Mesothelial cell of epicardium (in vitro differentiated cells): ENCODE results near the gene NCKAP1. TPM values are rescaled to one million over a fixed set of nuclear protein-coding genes. Genes with fewer than 3 reads are reported as not detected.

ENCODE experiments used
- DNase-seq, 2 experiments: peaks; one replicate each; pipeline ENCODE4 v3.0.0; 2021; ENCODE audit warnings: low spot score in 2 of 2; ENCODE audit not compliant: unreplicated experiment in 2 of 2
- H3K27ac Mint-ChIP-seq: 2 replicates; pipeline ENCODE4 v1.8.0; 2021; ENCODE audit warnings: mixed read lengths
- H3K27me3 Mint-ChIP-seq: 2 replicates; pipeline ENCODE4 v1.8.0; 2021; ENCODE audit warnings: low read depth, mixed read lengths
- H3K36me3 Mint-ChIP-seq: 2 replicates; pipeline ENCODE4 v1.8.0; 2021; ENCODE audit warnings: mixed read lengths
- H3K4me1 Mint-ChIP-seq: 2 replicates; pipeline ENCODE4 v1.8.0; 2021; ENCODE audit warnings: mixed read lengths
- H3K4me3 Mint-ChIP-seq: 2 replicates; pipeline ENCODE4 v1.8.0; 2021; ENCODE audit warnings: mild to moderate bottlenecking, moderate library complexity, mixed read lengths
- H3K9me3 Mint-ChIP-seq: 2 replicates; pipeline ENCODE4 v1.8.0; 2021; ENCODE audit warnings: mixed read lengths
- total RNA-seq: library from RNA; stranded (reverse); gene quantifications from 3 replicates; pipeline ENCODE4 v1.2.1, GENCODE V29; 2021
- TF ChIP-seq, protein P1 (sequence below): fragments of 200-600 bp; sonication (generic); IDR thresholded peaks from one replicate; pipeline ENCODE4 v1.5.0; 2021; ENCODE audit warnings: antibody characterized with exemption; ENCODE audit not compliant: unreplicated experiment

NCKAP1 gene
- total RNA-seq, 1 donor from 2014 or later: 104 TPM

DNA sequence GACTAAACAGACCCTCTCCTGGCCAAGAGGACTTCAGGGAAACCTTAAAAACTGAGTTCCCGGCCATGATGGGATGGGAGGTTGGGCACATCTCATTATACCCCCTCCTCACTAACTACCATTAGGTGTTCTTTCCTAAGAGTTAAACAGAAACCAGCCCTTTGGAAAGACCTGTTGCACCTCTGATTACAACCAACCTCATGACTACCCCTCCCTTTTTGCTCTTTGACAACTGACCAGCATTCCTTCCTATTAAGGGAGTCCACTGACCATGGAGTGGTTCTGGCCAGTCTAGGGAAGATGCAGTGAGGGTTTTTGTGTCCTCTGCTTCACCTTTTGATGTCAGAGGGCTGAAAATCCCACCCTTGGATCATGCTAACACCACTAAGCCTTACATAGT, 127.3 kb downstream of the NCKAP1 start:
- H3K9me3 Mint-ChIP-seq: peaks cover 10% of the 10 kb centered on the region
- H3K36me3 Mint-ChIP-seq: peaks cover 43% of the 10 kb centered on the region
- no peak for DNase-seq
- TF ChIP-seq, protein P1, sequence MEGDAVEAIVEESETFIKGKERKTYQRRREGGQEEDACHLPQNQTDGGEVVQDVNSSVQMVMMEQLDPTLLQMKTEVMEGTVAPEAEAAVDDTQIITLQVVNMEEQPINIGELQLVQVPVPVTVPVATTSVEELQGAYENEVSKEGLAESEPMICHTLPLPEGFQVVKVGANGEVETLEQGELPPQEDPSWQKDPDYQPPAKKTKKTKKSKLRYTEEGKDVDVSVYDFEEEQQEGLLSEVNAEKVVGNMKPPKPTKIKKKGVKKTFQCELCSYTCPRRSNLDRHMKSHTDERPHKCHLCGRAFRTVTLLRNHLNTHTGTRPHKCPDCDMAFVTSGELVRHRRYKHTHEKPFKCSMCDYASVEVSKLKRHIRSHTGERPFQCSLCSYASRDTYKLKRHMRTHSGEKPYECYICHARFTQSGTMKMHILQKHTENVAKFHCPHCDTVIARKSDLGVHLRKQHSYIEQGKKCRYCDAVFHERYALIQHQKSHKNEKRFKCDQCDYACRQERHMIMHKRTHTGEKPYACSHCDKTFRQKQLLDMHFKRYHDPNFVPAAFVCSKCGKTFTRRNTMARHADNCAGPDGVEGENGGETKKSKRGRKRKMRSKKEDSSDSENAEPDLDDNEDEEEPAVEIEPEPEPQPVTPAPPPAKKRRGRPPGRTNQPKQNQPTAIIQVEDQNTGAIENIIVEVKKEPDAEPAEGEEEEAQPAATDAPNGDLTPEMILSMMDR: no peak
- H3K4me3 Mint-ChIP-seq: no peak overlapping the region
- H3K4me1 Mint-ChIP-seq: peaks cover 18% of the 10 kb centered on the region
- H3K27ac Mint-ChIP-seq: no peak overlapping the region
- H3K27me3 Mint-ChIP-seq: no peaks in the 10 kb centered on the region

DNA sequence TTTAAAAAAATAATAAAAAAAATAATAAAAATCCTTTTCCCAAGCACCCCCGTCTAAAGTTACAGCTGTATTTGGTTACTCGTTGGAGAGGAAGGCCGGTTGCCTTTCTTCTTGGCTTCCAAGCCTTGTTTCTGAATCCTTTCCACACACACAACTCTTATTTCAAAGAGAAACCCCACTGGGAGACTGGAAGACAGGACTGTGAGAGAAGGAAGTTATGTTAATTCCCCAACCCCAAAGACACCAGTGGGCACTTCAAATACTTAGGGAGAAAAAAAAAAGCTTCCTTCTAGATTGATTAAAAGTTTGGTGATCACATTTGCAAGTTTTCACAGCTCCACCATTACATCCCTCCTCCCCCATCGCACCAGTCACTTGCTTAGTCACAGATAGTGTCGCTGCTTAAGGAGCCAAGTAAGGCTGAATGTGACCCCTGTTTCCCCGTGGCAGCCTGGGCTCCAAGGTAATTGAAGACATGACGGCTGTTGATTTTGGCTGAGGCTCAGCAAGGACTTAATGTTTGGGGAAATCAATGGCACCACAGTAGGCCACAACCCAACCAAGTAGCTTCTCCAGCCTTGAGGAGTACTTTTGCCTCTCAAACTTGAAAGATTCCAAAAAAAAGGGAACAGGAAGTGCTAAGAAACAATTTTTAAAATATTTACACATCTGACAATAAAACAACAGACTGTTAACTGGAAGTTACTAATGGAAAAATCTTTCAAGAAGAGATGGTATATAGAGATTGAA, 131.0 kb downstream of the NCKAP1 start:
- Mint-ChIP-seq H3K36me3 (peaks cover 38% of the 10 kb centered on the region), H3K4me3 (no peak overlapping the region), H3K9me3 (peaks cover 10% of the 10 kb centered on the region), H3K27me3 (no peaks in the 10 kb centered on the region), H3K27ac (no peak overlapping the region), H3K4me1 (no peaks in the 10 kb centered on the region)
- TF ChIP-seq, protein P1: no peak
- DNase-seq: no peak

DNA sequence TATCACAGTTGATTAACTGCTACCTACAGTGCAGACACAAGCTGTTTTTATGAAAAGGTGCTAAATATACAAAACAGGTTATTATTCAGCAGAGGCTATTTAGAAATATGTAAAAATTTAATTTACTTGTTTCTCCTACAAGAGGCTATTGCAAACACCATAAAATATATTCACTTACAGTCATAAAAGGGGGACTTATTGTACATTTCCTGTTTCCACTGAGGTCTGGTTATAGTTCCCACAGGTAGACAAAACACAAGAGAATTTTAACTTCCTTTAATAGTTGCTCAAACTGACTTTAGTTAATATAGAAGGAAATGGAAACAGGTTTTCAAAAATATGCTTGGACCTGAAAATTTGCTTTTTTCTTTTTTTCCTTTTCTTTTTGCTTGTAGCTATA, 131.8 kb downstream of the NCKAP1 start:
- no peak overlapping the region for H3K4me3 Mint-ChIP-seq
- peaks cover 10% of the 10 kb centered on the region for H3K9me3 Mint-ChIP-seq
- H3K27me3 Mint-ChIP-seq: no peaks in the 10 kb centered on the region
- no peak overlapping the region for H3K27ac Mint-ChIP-seq
- DNase-seq: no peak
- TF ChIP-seq, protein P1: no peak
- peaks cover 38% of the 10 kb centered on the region for H3K36me3 Mint-ChIP-seq
- H3K4me1 Mint-ChIP-seq: no peaks in the 10 kb centered on the region

GRCh38 chr2:182904844-182905243, 133.4 kb downstream of the NCKAP1 start:
- H3K9me3 Mint-ChIP-seq: peaks cover 10% of the 10 kb centered on the region
- H3K36me3 Mint-ChIP-seq: peaks cover 26% of the 10 kb centered on the region
- H3K4me3 Mint-ChIP-seq: no peak overlapping the region
- no peaks in the 10 kb centered on the region for H3K27me3 Mint-ChIP-seq
- DNase-seq: no peak
- no peak overlapping the region for H3K27ac Mint-ChIP-seq
- no peaks in the 10 kb centered on the region for H3K4me1 Mint-ChIP-seq
- TF ChIP-seq, protein P1: no peak

DNA sequence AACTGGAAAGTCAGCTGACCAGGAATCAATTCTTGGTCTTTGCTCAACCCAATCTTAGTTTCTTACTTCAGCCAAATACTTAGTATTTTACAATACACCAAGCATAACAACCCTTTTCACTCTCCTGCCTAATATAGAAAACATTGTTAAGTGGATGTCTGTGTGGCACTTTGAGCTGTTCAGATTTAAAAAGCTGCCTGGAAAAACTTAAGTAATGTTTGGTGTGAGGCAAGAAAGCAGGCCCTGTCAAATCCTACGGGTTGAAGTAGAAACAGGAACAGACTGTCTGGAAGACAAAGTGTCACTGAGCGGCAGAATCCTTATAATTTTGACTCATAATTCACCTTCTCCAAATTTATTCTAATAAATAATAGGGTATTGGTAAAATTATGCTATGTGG, 134.7 kb downstream of the NCKAP1 start:
- Mint-ChIP-seq H3K4me1 (no peaks in the 10 kb centered on the region), H3K36me3 (peaks cover 14% of the 10 kb centered on the region), H3K9me3 (peaks cover 3% of the 10 kb centered on the region), H3K4me3 (no peak overlapping the region), H3K27me3 (no peaks in the 10 kb centered on the region), H3K27ac (no peak overlapping the region)
- TF ChIP-seq, protein P1: no peak
- DNase-seq: no peak
